OCI-LY1 (cell line): ENCODE measurements around the gene RNFT2.
A peak's percentile ranks its signal among the peaks of the same experiment; 100 is the strongest.

Experiments
- H2AFZ ChIP-seq: fragments of 200-600 bp; sonication (generic), shearing (Covaris generic); 2 replicates; pipeline ENCODE4 v1.6.0; 2014; ENCODE audit warnings: antibody characterized with exemption, mild to moderate bottlenecking, low read length
- H3F3A ChIP-seq: fragments of 200-600 bp; sonication (generic), shearing (Covaris generic); 2 replicates; pipeline ENCODE4 v1.6.0; 2014; ENCODE audit warnings: mild to moderate bottlenecking, antibody characterized with exemption, low read length, moderate library complexity; ENCODE audit not compliant: insufficient read depth
- H3K27ac ChIP-seq: fragments of 200-600 bp; sonication (generic); 2 replicates; pipeline ENCODE4 v1.5.1; 2014; ENCODE audit warnings: low read length, mixed run types, mild to moderate bottlenecking, low read depth; ENCODE audit not compliant: poor library complexity, severe bottlenecking
- H3K27me3 ChIP-seq: fragments of 200-600 bp; sonication (generic); 2 replicates; pipeline ENCODE4 v1.6.0; 2014; ENCODE audit warnings: antibody characterized with exemption, mild to moderate bottlenecking, low read length, moderate library complexity; ENCODE audit not compliant: insufficient read depth
- H3K36me3 ChIP-seq: fragments of 200-600 bp; sonication (generic); 2 replicates; pipeline ENCODE4 v1.6.1; 2014; ENCODE audit warnings: mild to moderate bottlenecking, antibody characterized with exemption, low read length, moderate library complexity, mixed read lengths; ENCODE audit not compliant: insufficient read depth
- H3K4me1 ChIP-seq: fragments of 200-600 bp; sonication (generic); 2 replicates; pipeline ENCODE4 v1.5.1; 2014; ENCODE audit warnings: mild to moderate bottlenecking, low read length, moderate library complexity; ENCODE audit not compliant: insufficient read depth, severe bottlenecking
- H3K4me2 ChIP-seq: fragments of 200-600 bp; sonication (generic), shearing (Covaris generic); 2 replicates; pipeline ENCODE4 v1.6.1; 2014; ENCODE audit warnings: low read length
- H3K4me3 ChIP-seq: fragments of 200-600 bp; sonication (generic); 2 replicates; pipeline ENCODE4 v1.5.1; 2014; ENCODE audit warnings: low read length, low read depth, mild to moderate bottlenecking, mixed read lengths; ENCODE audit not compliant: poor library complexity, severe bottlenecking
- H3K79me2 ChIP-seq: fragments of 200-600 bp; shearing (Covaris generic); 2 replicates; pipeline ENCODE4 v1.6.1; 2016; ENCODE audit warnings: mixed run types, low read length, mixed read lengths; ENCODE audit not compliant: insufficient read depth
- H3K9ac ChIP-seq: fragments of 200-600 bp; sonication (generic), shearing (Covaris generic); 2 replicates; pipeline ENCODE4 v1.6.1; 2014; ENCODE audit warnings: mild to moderate bottlenecking, low read length, mixed read lengths
- H3K9me2 ChIP-seq: fragments of 200-600 bp; sonication (generic), shearing (Covaris generic); 2 replicates; pipeline ENCODE4 v1.6.1; 2014; ENCODE audit warnings: low read depth, mild to moderate bottlenecking, low read length, mixed read lengths
- H3K9me3 ChIP-seq: fragments of 200-600 bp; shearing (Covaris generic); 2 replicates; pipeline ENCODE4 v1.6.1; 2014; ENCODE audit warnings: low read length, mixed read lengths
- H4K20me1 ChIP-seq: fragments of 200-600 bp; sonication (generic), shearing (Covaris generic); 2 replicates; pipeline ENCODE4 v1.6.0; 2016; ENCODE audit warnings: mild to moderate bottlenecking, low read length; ENCODE audit not compliant: insufficient read depth
- CTCF ChIP-seq: fragments of 200-600 bp; sonication (generic), shearing (Covaris generic); IDR thresholded peaks from 2 replicates; pipeline ENCODE4 v1.5.1; 2017; ENCODE audit warnings: mild to moderate bottlenecking, antibody characterized with exemption, low read length, moderate library complexity, mixed read lengths
- EZH2 ChIP-seq: fragments of 200-600 bp; sonication (generic), shearing (Covaris generic); IDR thresholded peaks from 2 replicates; pipeline ENCODE4 v1.8.0; 2017; ENCODE audit warnings: borderline replicate concordance, mixed run types, mild to moderate bottlenecking, antibody characterized with exemption, low read length, moderate library complexity, mixed read lengths

RNFT2 gene

GRCh38 chr12:116794725-116795124 is 56.6 kb downstream of the RNFT2 start:
- Histone ChIP-seq H3K36me3 (peaks cover 31% of the 10 kb centered on the region), H3F3A (no peaks in the 10 kb centered on the region), H3K79me2 (no peaks in the 10 kb centered on the region), H3K9me2 (no peaks in the 10 kb centered on the region), H3K27ac (no peak overlapping the region), H2AFZ (no peak overlapping the region), H4K20me1 (no peaks in the 10 kb centered on the region), H3K4me1 (no peaks in the 10 kb centered on the region), H3K27me3 (no peaks in the 10 kb centered on the region), H3K4me2 (no peak overlapping the region), H3K9ac (no peak overlapping the region), H3K9me3 (0 out of 2 replicates have a peak, but pooled peaks cover 7% of the 10 kb centered on the region), H3K4me3 (no peak overlapping the region)
- TF ChIP-seq EZH2 (no peak), CTCF (no peak)

GRCh38 chr12:116797885-116798284 is 59.8 kb downstream of the RNFT2 start:
- H3K27ac ChIP-seq: no peak overlapping the region
- no peak overlapping the region for H3K4me3 ChIP-seq
- H3K4me2 ChIP-seq: no peak overlapping the region
- H3K27me3 ChIP-seq: no peaks in the 10 kb centered on the region
- H3K4me1 ChIP-seq: peaks cover 22% of the 10 kb centered on the region
- H3K9ac ChIP-seq: no peak overlapping the region
- H3K79me2 ChIP-seq: no peaks in the 10 kb centered on the region
- no peaks in the 10 kb centered on the region for H3K9me2 ChIP-seq
- H2AFZ ChIP-seq: no peak overlapping the region
- peaks cover 42% of the 10 kb centered on the region for H3K36me3 ChIP-seq
- H3F3A ChIP-seq: no peaks in the 10 kb centered on the region
- no peaks in the 10 kb centered on the region for H4K20me1 ChIP-seq
- no peak for TF ChIP-seq EZH2
- no peak for TF ChIP-seq CTCF
- 0 out of 2 replicates have a peak, but pooled peaks cover 8% of the 10 kb centered on the region for H3K9me3 ChIP-seq

GRCh38 chr12:116798719-116799118 is 60.6 kb downstream of the RNFT2 start:
- Histone ChIP-seq H3K4me1 (peaks cover 31% of the 10 kb centered on the region), H3K9me3 (0 out of 2 replicates have a peak, but pooled peaks cover 8% of the 10 kb centered on the region), H3F3A (0 out of 2 replicates have a peak, but pooled peaks cover 4% of the 10 kb centered on the region), H3K79me2 (no peaks in the 10 kb centered on the region), H2AFZ (no peak overlapping the region), H3K4me2 (no peak overlapping the region), H3K36me3 (peaks cover 42% of the 10 kb centered on the region), H4K20me1 (no peaks in the 10 kb centered on the region), H3K27ac (peak overlapping the region; percentile 34), H3K9ac (no peak overlapping the region), H3K9me2 (no peaks in the 10 kb centered on the region), H3K4me3 (no peak overlapping the region), H3K27me3 (no peaks in the 10 kb centered on the region)
- TF ChIP-seq EZH2 (no peak), CTCF (no peak)
